Measurements from ENCODE around the gene PIK3IP1.

The PIK3IP1 gene

GRCh38 chr22:31278151-31278621 is 14.1 kb downstream of the PIK3IP1 start:
- no peak for ATAC-seq
- TF ChIP-seq RARB (CRISPR knock-in tag; IDR thresholded peaks at IDR 0.05) (no peak), CSRNP3 (CRISPR knock-in tag; IDR thresholded peaks at IDR 0.05) (no peak), ZFP30 (CRISPR knock-in tag; IDR thresholded peaks at IDR 0.05) (no peak)

GRCh38 chr22:31277741-31278140 is 14.5 kb downstream of the PIK3IP1 start:
- TF ChIP-seq CSDC2 (CRISPR knock-in tag; IDR thresholded peaks at IDR 0.05) (no peak), PPARA (CRISPR knock-in tag; IDR thresholded peaks at IDR 0.05; ENCODE audit: borderline replicate concordance) (no peak), TSHZ2 (CRISPR knock-in tag; IDR thresholded peaks at IDR 0.05) (no peak), ZNF565 (CRISPR knock-in tag; conservative IDR thresholded peaks at IDR 0.05; ENCODE audit: low read depth) (no peak)
- no peak for ATAC-seq

- no peak for ATAC-seq
- TF ChIP-seq PATZ1 (CRISPR knock-in tag; IDR thresholded peaks at IDR 0.05; ENCODE audit: borderline replicate concordance) (no peak), CREB5 (CRISPR knock-in tag; IDR thresholded peaks at IDR 0.05; ENCODE audit: low read depth) (no peak), ISL1 (CRISPR knock-in tag; IDR thresholded peaks at IDR 0.05) (no peak), ZFP30 (CRISPR knock-in tag; IDR thresholded peaks at IDR 0.05) (no peak), POU6F1 (CRISPR knock-in tag; IDR thresholded peaks at IDR 0.05; ENCODE audit: borderline replicate concordance, low read depth) (no peak), CSRNP3 (CRISPR knock-in tag; IDR thresholded peaks at IDR 0.05) (no peak), ZNF565 (CRISPR knock-in tag; conservative IDR thresholded peaks at IDR 0.05; ENCODE audit: low read depth) (no peak), SNAI2 (CRISPR knock-in tag; IDR thresholded peaks at IDR 0.05) (no peak), ZNF8 (CRISPR knock-in tag; IDR thresholded peaks at IDR 0.05) (no peak), CSDC2 (CRISPR knock-in tag; IDR thresholded peaks at IDR 0.05) (no peak), ESRRG (CRISPR knock-in tag; IDR thresholded peaks at IDR 0.05) (no peak), PPARA (CRISPR knock-in tag; IDR thresholded peaks at IDR 0.05; ENCODE audit: borderline replicate concordance) (no peak), TOX (CRISPR knock-in tag; IDR thresholded peaks at IDR 0.05; ENCODE audit: borderline replicate concordance) (no peak), BACH2 (CRISPR knock-in tag; IDR thresholded peaks at IDR 0.05; ENCODE audit: borderline replicate concordance) (no peak), OSR1 (CRISPR knock-in tag; IDR thresholded peaks at IDR 0.05) (no peak), RARB (CRISPR knock-in tag; IDR thresholded peaks at IDR 0.05) (no peak), GLIS3 (CRISPR knock-in tag; IDR thresholded peaks at IDR 0.05) (no peak), TCF4 (CRISPR knock-in tag; IDR thresholded peaks at IDR 0.05; ENCODE audit: borderline replicate concordance) (no peak), ARNTL (CRISPR knock-in tag; IDR thresholded peaks at IDR 0.05; ENCODE audit: borderline replicate concordance, low read depth) (no peak)
Measured at GRCh38 chr22:31276426-31277167, 15.7 kb downstream of the PIK3IP1 start.

All from SK-N-SH treated with all-trans-retinoic acid at 6 μM for 48 hours (cell line).